Upper lobe of left lung (tissue), 6 donors: ENCODE results near the gene SPATA25. TPM values are rescaled to one million over a fixed set of nuclear protein-coding genes. Genes with fewer than 3 reads are reported as not detected.
"Not testable (repeated sequence)": the region's sequence is repeated elsewhere in the genome, so short reads cannot be mapped to it uniquely, and the experiment has no call there.

ENCODE experiments used
- ATAC-seq, 2 donors: fragments of 200-7000 bp; cut with Tn5 transposase; one replicate each; pipeline ENCODE4 v1.9.1; 2022; ENCODE audit warnings: mild to moderate bottlenecking in 2 of 2, moderate library complexity in 2 of 2; ENCODE audit not compliant: low FRiP score in 2 of 2
- DNase-seq, 2 donors: peaks; one replicate each; pipeline ENCODE4 v3.0.0-alpha.2; 2019 to 2020
- H3K27ac ChIP-seq, 4 donors: fragments of 200-600 bp; sonication (generic); one replicate each; pipeline ENCODE4 v1.5.1; 2016 to 2019
- H3K27me3 ChIP-seq, 4 donors: fragments of 200-600 bp; sonication (generic); one replicate each; pipeline ENCODE4 v1.5.1; 2017 to 2019
- H3K36me3 ChIP-seq, 4 donors: fragments of 200-600 bp; sonication (generic); one replicate each; pipeline ENCODE4 v1.5.1; 2016 to 2019
- H3K4me1 ChIP-seq, 4 donors: fragments of 200-600 bp; sonication (generic); one replicate each; pipeline ENCODE4 v1.5.1; 2018 to 2019
- H3K4me3 ChIP-seq, 4 donors: fragments of 200-600 bp; sonication (generic); one replicate each; pipeline ENCODE4 v1.5.1; 2017 to 2019; ENCODE audit warnings: mild to moderate bottlenecking in 2 of 4, moderate library complexity in 1 of 4
- H3K9me3 ChIP-seq, 4 donors: fragments of 200-600 bp; sonication (generic); one replicate each; pipeline ENCODE4 v1.5.1; 2018 to 2019
- CTCF ChIP-seq, 6 experiments: fragments of 450-650 bp in 4 of 6; fragments of 200-600 bp in 2 of 6; sonication (generic) in 2 of 6; IDR thresholded peaks; one replicate each; pipeline ENCODE4 v1.5.1; 2016 to 2019; ENCODE audit warnings: antibody characterized with exemption in 6 of 6
- EP300 ChIP-seq, 4 donors: sonication (generic); formaldehyde crosslinking; IDR thresholded peaks; one replicate each; pipeline ENCODE4 v1.5.1; 2017; ENCODE audit warnings: antibody characterized with exemption in 4 of 4, control low read depth in 2 of 4
- POLR2A ChIP-seq, 4 donors: fragments of 450-650 bp; IDR thresholded peaks; one replicate each; pipeline ENCODE4 v1.5.1; 2016 to 2017; ENCODE audit warnings: antibody characterized with exemption in 4 of 4, mild to moderate bottlenecking in 2 of 4
- POLR2AphosphoS5 ChIP-seq, 2 donors: sonication (generic); formaldehyde crosslinking; IDR thresholded peaks; one replicate each; pipeline ENCODE4 v1.5.1; 2017; ENCODE audit warnings: antibody characterized with exemption in 2 of 2
- WGBS, 2 donors: methylation state at CpG; one replicate each; pipeline ENCODE4 v1.1.5; 2017 to 2018; 5-methylcytosine and 5-hydroxymethylcytosine counted together
- total RNA-seq, 6 donors: library from RNA; depleted of rRNA in 4 of 6; stranded (reverse); fragments of >200 nt in 4 of 6; gene quantifications; one replicate each; pipeline versions ENCODE4 v1.1.0 to v1.2.1, GENCODE V29; 2016 to 2021
- donor health status: DM: no; HTN: no; CAD: no; lungs with moderate emphysema.
- donor health status: DM: no; HTN: yes; CAD: no; lungs with severe emphysema.

The SPATA25 gene
- total RNA-seq, 6 donors from 2014 or later: 1.3 to 11.5 (median 1.6) TPM

GRCh38 chr20:45882469-45883099 lies 4.8 kb downstream of the SPATA25 start:
- Histone ChIP-seq H3K27ac (no peak overlapping the region), H3K36me3 (peaks cover 5 to 56% (median 28%) of the 10 kb centered on the region in 4 donors)
- TF ChIP-seq POLR2A (IDR thresholded peaks at IDR 0.05) (no peak), POLR2AphosphoS5 (IDR thresholded peaks at IDR 0.05) (no peak), EP300 (IDR thresholded peaks at IDR 0.05) (no peak), CTCF (IDR thresholded peaks at IDR 0.05) (no peak)

GRCh38 chr20:45880988-45881788 lies 6.2 kb downstream of the SPATA25 start, which contains the start of gene ZSWIM1:
Gene ZSWIM1, plus strand, starts transcription at chr20:45881227. Its CDS starts 1,366 bp downstream, at chr20:45882593.
- no peaks in the 10 kb centered on the region for H3K9me3 ChIP-seq
- ATAC-seq: peak; percentile 97
- WGBS, 2 donors: 1% methylated on average over 22 to 23 of the region's 23 CpGs
- H3K27ac ChIP-seq: peak within 1 kb of the TSS; percentile 79 to 92 (median 88)
- peak within 1 kb of the TSS; percentile 55 to 74 (median 70) for H3K4me3 ChIP-seq
- TF ChIP-seq POLR2A (IDR thresholded peaks at IDR 0.05) (peak in 3 of 4 donors; percentile 38 to 80 (median 43)), EP300 (IDR thresholded peaks at IDR 0.05) (no peak), CTCF (IDR thresholded peaks at IDR 0.05) (no peak), POLR2AphosphoS5 (IDR thresholded peaks at IDR 0.05) (peak; percentile 79 to 84)
- peaks cover 5 to 56% (median 35%) of the 10 kb centered on the region in 4 donors for H3K36me3 ChIP-seq
- peaks cover 12 to 26% (median 17%) of the 10 kb centered on the region in 4 donors for H3K4me1 ChIP-seq
- no peaks in the 10 kb centered on the region for H3K27me3 ChIP-seq
- peak; percentile 98 to 99 for DNase-seq

More at GRCh38 chr20:45882469-45883099, 4.8 kb downstream of the SPATA25 start:
- Histone ChIP-seq H3K27me3 (no peaks in the 10 kb centered on the region), H3K4me1 (peaks cover 12 to 26% (median 17%) of the 10 kb centered on the region in 4 donors), H3K4me3 (no peak overlapping the region), H3K9me3 (no peaks in the 10 kb centered on the region)
- ATAC-seq (no peak), DNase-seq (no peak)
- WGBS, 2 donors: 92 to 100% methylated on average over 1 to 4 of the region's 4 CpGs

GRCh38 chr20:45878076-45878761 lies 9.2 kb downstream of the SPATA25 start:
- peaks cover 7 to 17% (median 14%) of the 10 kb centered on the region in 4 donors for H3K4me1 ChIP-seq
- WGBS, 2 donors: 86 to 94% methylated on average over 4 to 12 of the region's 13 CpGs
- ATAC-seq (peak in 1 of 2 donors; percentile 60), DNase-seq (no peak)
- no peak overlapping the region for H3K4me3 ChIP-seq
- no peaks in the 10 kb centered on the region for H3K9me3 ChIP-seq
- H3K27ac ChIP-seq: no peak overlapping the region
- H3K27me3 ChIP-seq: no peaks in the 10 kb centered on the region
- no peak for TF ChIP-seq CTCF (IDR thresholded peaks at IDR 0.05)
- H3K36me3 ChIP-seq: peaks cover 5 to 32% (median 24%) of the 10 kb centered on the region in 4 donors

- no peaks in the 10 kb centered on the region for H3K9me3 ChIP-seq
- ATAC-seq: no peak
- 69 to 76% methylated on average over 4 of the region's 4 CpGs for WGBS, 2 donors
Observed at GRCh38 chr20:45874576-45874975, 12.8 kb downstream of the SPATA25 start.

GRCh38 chr20:45874104-45874481 lies 13.3 kb downstream of the SPATA25 start:
- WGBS, 2 donors: 94% methylated on average over 8 to 10 of the region's 10 CpGs
- H3K9me3 ChIP-seq, DNase-seq, H3K4me3 ChIP-seq, H3K27me3 ChIP-seq, H3K4me1 ChIP-seq, ATAC-seq, H3K27ac ChIP-seq: not testable (repeated sequence)
- peaks cover 5 to 23% (median 19%) of the 10 kb centered on the region in 4 donors for H3K36me3 ChIP-seq

More at GRCh38 chr20:45874576-45874975, 12.8 kb downstream of the SPATA25 start:
- H3K4me3 ChIP-seq: no peak overlapping the region
- no peaks in the 10 kb centered on the region for H3K4me1 ChIP-seq
- H3K27me3 ChIP-seq: no peaks in the 10 kb centered on the region
- H3K36me3 ChIP-seq: peaks cover 5 to 23% (median 19%) of the 10 kb centered on the region in 4 donors
- TF ChIP-seq CTCF (IDR thresholded peaks at IDR 0.05) (no peak), POLR2AphosphoS5 (IDR thresholded peaks at IDR 0.05) (no peak), POLR2A (IDR thresholded peaks at IDR 0.05) (no peak), EP300 (IDR thresholded peaks at IDR 0.05) (no peak)
- no peak overlapping the region for H3K27ac ChIP-seq
- DNase-seq: no peak
